Osteoblast (primary cell): Measurements from ENCODE around the gene SERINC4. TPM values are rescaled to one million over a fixed set of nuclear protein-coding genes. Genes with fewer than 3 reads are reported as not detected.
A peak's percentile ranks its signal among the peaks of the same experiment; 100 is the strongest.
"Not testable (repeated sequence)": the region's sequence is repeated elsewhere in the genome, so short reads cannot be mapped to it uniquely, and the experiment has no call there.

Source experiments
- DNase-seq: peaks from one replicate; pipeline ENCODE4 v3.0.0; 2011; ENCODE audit warnings: low spot score, mixed read lengths; ENCODE audit not compliant: insufficient read length; ENCODE audit errors: missing footprints
- H2AFZ ChIP-seq: 2 replicates; pipeline ENCODE4 v1.6.0; 2011; ENCODE audit warnings: mild to moderate bottlenecking, low read length
- H3K27ac ChIP-seq: 2 replicates; pipeline ENCODE4 v1.5.1; 2011; ENCODE audit warnings: mild to moderate bottlenecking, low read depth, low read length, moderate library complexity
- H3K27me3 ChIP-seq: 2 replicates; pipeline ENCODE4 v1.6.0; 2012; ENCODE audit warnings: mild to moderate bottlenecking, control low read depth, inconsistent platforms, low read length, moderate library complexity; ENCODE audit not compliant: insufficient read depth
- H3K36me3 ChIP-seq: 2 replicates; pipeline ENCODE4 v1.5.1; 2011; ENCODE audit warnings: mild to moderate bottlenecking, low read length, control low read depth, moderate library complexity; ENCODE audit not compliant: insufficient read depth
- H3K4me1 ChIP-seq: 2 replicates; pipeline ENCODE4 v1.5.1; 2011; ENCODE audit warnings: mild to moderate bottlenecking, low read length, control low read depth, moderate library complexity; ENCODE audit not compliant: insufficient read depth
- H3K4me2 ChIP-seq: 2 replicates; pipeline ENCODE4 v1.6.0; 2011; ENCODE audit warnings: mild to moderate bottlenecking, low read length; ENCODE audit not compliant: insufficient read depth
- H3K4me3 ChIP-seq: fragments of 200-600 bp; sonication (generic); 3 replicates; pipeline ENCODE4 v1.5.1; 2012; ENCODE audit warnings: mild to moderate bottlenecking, low read length, inconsistent platforms; ENCODE audit not compliant: insufficient read depth
- H3K79me2 ChIP-seq: 2 replicates; pipeline ENCODE4 v1.6.0; 2012; ENCODE audit warnings: mild to moderate bottlenecking, low read length, control low read depth, inconsistent platforms; ENCODE audit not compliant: insufficient read depth
- H3K9me3 ChIP-seq: 2 replicates; pipeline ENCODE4 v1.5.1; 2011; ENCODE audit warnings: low read depth, low read length, control low read depth
- H4K20me1 ChIP-seq: 2 replicates; pipeline ENCODE4 v1.6.0; 2012; ENCODE audit warnings: mild to moderate bottlenecking, low read length, control low read depth; ENCODE audit not compliant: insufficient read depth
- CTCF ChIP-seq: IDR thresholded peaks from 2 replicates; pipeline ENCODE4 v1.5.1; 2011; ENCODE audit warnings: mild to moderate bottlenecking, low read depth, low read length, moderate library complexity; ENCODE audit errors: extremely low read depth
- total RNA-seq: library from RNA; depleted of rRNA; stranded (reverse); fragments of >200 nt; gene quantifications from 2 replicates; pipeline ENCODE4 v1.2.3, GENCODE V29; 2012

The SERINC4 gene
- total RNA-seq, 1 donor, result not detected

GRCh38 chr15:43824302-43825246 lies 24.6 kb upstream of the SERINC4 start, which contains the start of gene MFAP1:
MFAP1 (minus strand) TSS chr15:43824690; CDS start chr15:43824569, 121 bp downstream.
- DNase-seq, result peak; percentile 95
- peak within 1 kb of the TSS; percentile 89 for H3K4me2 ChIP-seq
- no peak for TF ChIP-seq CTCF
- no peaks in the 10 kb centered on the region for H3K9me3 ChIP-seq
- peaks cover 3% of the 10 kb centered on the region for H4K20me1 ChIP-seq
- peak within 1 kb of the TSS; percentile 99 for H2AFZ ChIP-seq
- no peaks in the 10 kb centered on the region for H3K27me3 ChIP-seq
- peaks cover 21% of the 10 kb centered on the region for H3K4me1 ChIP-seq
- H3K4me3 ChIP-seq, result peak within 1 kb of the TSS; percentile 99
- peak within 1 kb of the TSS; percentile 99 for H3K27ac ChIP-seq
- H3K36me3 ChIP-seq, result no peaks in the 10 kb centered on the region
- peaks cover 71% of the 10 kb centered on the region for H3K79me2 ChIP-seq

GRCh38 chr15:43821505-43821904 lies 21.5 kb upstream of the SERINC4 start:
- Histone ChIP-seq H4K20me1 (peaks cover 7% of the 10 kb centered on the region), H3K9me3 (no peaks in the 10 kb centered on the region), H3K79me2 (peaks cover 74% of the 10 kb centered on the region), H2AFZ (no peak overlapping the region), H3K27ac (no peak overlapping the region), H3K4me3 (no peak overlapping the region), H3K4me2 (no peak overlapping the region), H3K27me3 (no peaks in the 10 kb centered on the region), H3K4me1 (peaks cover 13% of the 10 kb centered on the region), H3K36me3 (peaks cover 12% of the 10 kb centered on the region)
- DNase-seq, result no peak
- TF ChIP-seq CTCF, result no peak

- not testable (repeated sequence) for H3K4me2 ChIP-seq, H2AFZ ChIP-seq, H4K20me1 ChIP-seq, H3K4me1 ChIP-seq, H3K27me3 ChIP-seq, H3K4me3 ChIP-seq, DNase-seq, H3K9me3 ChIP-seq, H3K27ac ChIP-seq
- Histone ChIP-seq H3K36me3 (peaks cover 64% of the 10 kb centered on the region), H3K79me2 (peaks cover 26% of the 10 kb centered on the region)
Observed at GRCh38 chr15:43815064-43815463, 15.0 kb upstream of the SERINC4 start.

- no peaks in the 10 kb centered on the region for H3K9me3 ChIP-seq
- no peaks in the 10 kb centered on the region for H3K4me1 ChIP-seq
- H3K4me2 ChIP-seq, result no peak overlapping the region
- no peaks in the 10 kb centered on the region for H3K79me2 ChIP-seq
- no peaks in the 10 kb centered on the region for H3K27me3 ChIP-seq
- no peak overlapping the region for H3K4me3 ChIP-seq
- H4K20me1 ChIP-seq, result peaks cover 6% of the 10 kb centered on the region
- H3K36me3 ChIP-seq, result peaks cover 92% of the 10 kb centered on the region
- no peak for TF ChIP-seq CTCF
- no peak overlapping the region for H2AFZ ChIP-seq
- DNase-seq, result no peak
- H3K27ac ChIP-seq, result no peak overlapping the region
Observed at GRCh38 chr15:43808960-43809678, 9.1 kb upstream of the SERINC4 start.
